GOT3 (cell line): ENCODE data around the gene LYSET.
"Not testable (repeated sequence)": the region's sequence is repeated elsewhere in the genome, so short reads cannot be mapped to it uniquely, and the experiment has no call there.

Experiments
- DNase-seq: peaks from one replicate; lab custom pipeline; 2025; ENCODE audit warnings: mixed read lengths; lab: John Stamatoyannopoulos, UW

LYSET gene

GRCh38 chr14:93168610-93169009 lies 16.5 kb upstream of the LYSET start:
- not testable (repeated sequence) for DNase-seq

- DNase-seq, result not testable (repeated sequence)
These were observed 15.5 kb upstream of the LYSET start for GRCh38 chr14:93169619-93170018.

GRCh38 chr14:93170141-93170540 lies 15.0 kb upstream of the LYSET start:
- DNase-seq, result not testable (repeated sequence)

- DNase-seq, result no peak
These were observed 13.7 kb upstream of the LYSET start for GRCh38 chr14:93171376-93171775.

- DNase-seq, result no peak
These were observed 11.1 kb upstream of the LYSET start for GRCh38 chr14:93173943-93174395.

GRCh38 chr14:93174731-93175130 lies 10.4 kb upstream of the LYSET start:
- not testable (repeated sequence) for DNase-seq

- DNase-seq, result no peak
These were observed 9.6 kb upstream of the LYSET start for GRCh38 chr14:93175492-93175891.

- no peak for DNase-seq
These were observed 1.4 kb upstream of the LYSET start for GRCh38 chr14:93183596-93184317.

- no peak for DNase-seq
These were observed 218 bp downstream of the LYSET start for GRCh38 chr14:93185349-93185720.

GRCh38 chr14:93186466-93186865 lies 1.3 kb downstream of the LYSET start:
- DNase-seq, result no peak

GRCh38 chr14:93186956-93187355 lies 1.8 kb downstream of the LYSET start:
- DNase-seq, result no peak

GRCh38 chr14:93195316-93195999 lies 10.3 kb downstream of the LYSET start:
- DNase-seq, result no peak

GRCh38 chr14:93199031-93199430 lies 13.9 kb downstream of the LYSET start:
- no peak for DNase-seq

- DNase-seq, result no peak
These were observed 15.4 kb downstream of the LYSET start for GRCh38 chr14:93200553-93200952.

- DNase-seq, result no peak
These were observed 16.1 kb downstream of the LYSET start for GRCh38 chr14:93201155-93201704.

GRCh38 chr14:93206793-93207467 lies 21.8 kb downstream of the LYSET start, which contains the start of the genes GON7 and UBR7:
GON7 (minus strand) TSS chr14:93207065; CDS start chr14:93207037, 28 bp downstream.
UBR7 (plus strand) TSS chr14:93207256; CDS start chr14:93207292, 36 bp downstream.
- peak; percentile 68 for DNase-seq

- DNase-seq, result no peak
These were observed 22.6 kb downstream of the LYSET start for GRCh38 chr14:93207468-93208308.

GRCh38 chr14:93212432-93212831 lies 27.3 kb downstream of the LYSET start:
- no peak for DNase-seq

GRCh38 chr14:93214598-93214997 lies 29.5 kb downstream of the LYSET start:
- no peak for DNase-seq

- DNase-seq, result no peak
These were observed 34.1 kb downstream of the LYSET start for GRCh38 chr14:93219103-93219726.

- DNase-seq, result no peak
These were observed 35.4 kb downstream of the LYSET start for GRCh38 chr14:93220509-93220908.
